Ishikawa (cell line): Measurements from ENCODE around the gene PMEPA1.

ENCODE experiments used
- CEBPB ChIP-seq: IDR thresholded peaks from 2 replicates; pipeline ENCODE4 v1.6.1; 2012
- CREB1 ChIP-seq: IDR thresholded peaks from 2 replicates; pipeline ENCODE4 v1.6.1; 2012; ENCODE audit warnings: low read depth
- EGR1 ChIP-seq: IDR thresholded peaks from 2 replicates; pipeline ENCODE4 v1.6.1; 2012
- EP300 ChIP-seq: IDR thresholded peaks from 2 replicates; pipeline ENCODE4 v1.6.1; 2012; ENCODE audit warnings: borderline replicate concordance
- FOXM1 ChIP-seq: IDR thresholded peaks from 2 replicates; pipeline ENCODE4 v1.6.1; 2012; ENCODE audit warnings: low read depth, borderline replicate concordance
- NFIC ChIP-seq: IDR thresholded peaks from 2 replicates; pipeline ENCODE4 v1.6.1; 2012
- RAD21 ChIP-seq: IDR thresholded peaks from 2 replicates; pipeline ENCODE4 v1.6.1; 2012; ENCODE audit warnings: low read depth
- REST ChIP-seq: IDR thresholded peaks from 2 replicates; pipeline ENCODE4 v1.6.1; 2012; ENCODE audit warnings: low read depth, mild to moderate bottlenecking
- TAF1 ChIP-seq: IDR thresholded peaks from 2 replicates; pipeline ENCODE4 v1.6.1; 2012; ENCODE audit warnings: low read depth, mild to moderate bottlenecking
- TCF12 ChIP-seq: IDR thresholded peaks from 2 replicates; pipeline ENCODE4 v1.6.1; 2012; ENCODE audit warnings: low read depth
- TEAD4 ChIP-seq: IDR thresholded peaks from 2 replicates; pipeline ENCODE4 v1.6.1; 2012
- USF1 ChIP-seq: IDR thresholded peaks from 2 replicates; pipeline ENCODE4 v1.6.1; 2012
- YY1 ChIP-seq: IDR thresholded peaks from 2 replicates; pipeline ENCODE4 v1.6.1; 2012; ENCODE audit warnings: low read depth
- ZBTB7A ChIP-seq: IDR thresholded peaks from 2 replicates; pipeline ENCODE4 v1.6.1; 2012; ENCODE audit warnings: low read depth
- TF ChIP-seq, protein P1 (sequence below): IDR thresholded peaks from 2 replicates; pipeline ENCODE4 v1.6.1; 2012

Gene PMEPA1

GRCh38 chr20:57671072-57671391 is 38.8 kb downstream of the PMEPA1 start:
- TF ChIP-seq EGR1 (no peak), USF1 (no peak), TEAD4 (no peak), YY1 (no peak), EP300 (no peak), TAF1 (no peak), REST (no peak), ZBTB7A (no peak), RAD21 (no peak), FOXM1 (no peak), CEBPB (no peak), CREB1 (no peak), NFIC (no peak), TCF12 (no peak)
- TF ChIP-seq, protein P1, sequence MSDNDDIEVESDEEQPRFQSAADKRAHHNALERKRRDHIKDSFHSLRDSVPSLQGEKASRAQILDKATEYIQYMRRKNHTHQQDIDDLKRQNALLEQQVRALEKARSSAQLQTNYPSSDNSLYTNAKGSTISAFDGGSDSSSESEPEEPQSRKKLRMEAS = no peak

DNA sequence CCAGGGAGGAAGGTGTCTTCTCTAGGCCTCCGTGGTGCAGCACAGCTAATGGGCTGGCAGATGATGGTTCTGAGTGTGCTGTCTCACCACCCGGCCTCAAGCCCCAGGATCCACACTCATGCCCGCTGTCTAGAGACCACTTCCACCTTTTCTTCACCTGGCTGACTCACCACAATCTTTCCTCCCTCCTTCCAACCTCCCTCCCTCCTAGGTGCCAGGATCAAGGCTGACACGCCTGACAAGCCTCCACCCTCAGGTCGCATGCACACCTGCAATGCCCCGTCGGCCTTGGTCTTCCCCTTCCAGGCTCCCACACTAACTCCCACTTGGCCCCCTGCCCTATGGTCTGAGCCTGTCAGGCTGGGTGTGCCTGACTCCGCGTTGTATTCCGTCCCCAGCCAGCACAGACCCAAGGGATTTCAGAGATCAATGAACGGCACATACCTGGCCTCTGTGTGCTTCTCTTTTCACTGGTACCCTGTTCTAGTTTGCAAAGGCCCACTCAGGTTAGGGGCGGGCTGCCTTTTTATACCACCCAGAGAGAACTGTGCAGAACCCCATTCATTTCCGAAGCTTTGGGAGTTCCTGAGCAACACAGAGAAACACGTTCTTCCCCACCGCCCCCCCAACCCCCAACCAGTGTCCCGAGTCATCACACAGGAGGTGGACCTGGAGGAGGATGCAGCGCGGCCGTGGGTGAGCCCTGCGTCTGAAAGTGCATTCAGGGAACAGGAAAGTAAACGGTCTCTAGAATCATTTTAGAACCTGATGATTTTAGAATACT is 39.3 kb downstream of the PMEPA1 start:
- TF ChIP-seq TEAD4 (no peak), EP300 (no peak), CREB1 (no peak)

DNA sequence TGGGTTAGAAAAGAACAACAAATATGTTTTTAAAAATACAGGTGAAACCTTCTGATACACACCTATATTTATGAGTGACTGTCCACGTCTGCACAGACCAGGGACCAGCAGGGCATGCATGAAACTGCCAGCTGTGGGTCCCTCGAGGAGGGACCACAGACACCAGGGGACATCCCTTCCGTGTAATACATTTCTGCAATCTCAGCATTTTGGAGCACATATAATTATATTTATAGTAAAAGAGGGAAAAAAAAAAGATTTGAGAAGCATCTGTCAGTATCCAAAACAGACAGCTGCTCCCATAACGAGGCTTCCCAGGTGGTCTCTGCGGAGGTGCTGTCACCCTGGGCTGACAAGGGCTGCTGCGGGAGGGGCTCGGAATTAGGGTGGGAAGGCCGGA is 40.2 kb downstream of the PMEPA1 start:
- no peak for TF ChIP-seq CREB1
- TF ChIP-seq REST = no peak
- no peak for TF ChIP-seq EGR1
- TF ChIP-seq, protein P1 = no peak
- no peak for TF ChIP-seq TCF12
- no peak for TF ChIP-seq FOXM1
- TF ChIP-seq USF1 = no peak
- no peak for TF ChIP-seq EP300
- no peak for TF ChIP-seq CEBPB
- no peak for TF ChIP-seq NFIC

DNA sequence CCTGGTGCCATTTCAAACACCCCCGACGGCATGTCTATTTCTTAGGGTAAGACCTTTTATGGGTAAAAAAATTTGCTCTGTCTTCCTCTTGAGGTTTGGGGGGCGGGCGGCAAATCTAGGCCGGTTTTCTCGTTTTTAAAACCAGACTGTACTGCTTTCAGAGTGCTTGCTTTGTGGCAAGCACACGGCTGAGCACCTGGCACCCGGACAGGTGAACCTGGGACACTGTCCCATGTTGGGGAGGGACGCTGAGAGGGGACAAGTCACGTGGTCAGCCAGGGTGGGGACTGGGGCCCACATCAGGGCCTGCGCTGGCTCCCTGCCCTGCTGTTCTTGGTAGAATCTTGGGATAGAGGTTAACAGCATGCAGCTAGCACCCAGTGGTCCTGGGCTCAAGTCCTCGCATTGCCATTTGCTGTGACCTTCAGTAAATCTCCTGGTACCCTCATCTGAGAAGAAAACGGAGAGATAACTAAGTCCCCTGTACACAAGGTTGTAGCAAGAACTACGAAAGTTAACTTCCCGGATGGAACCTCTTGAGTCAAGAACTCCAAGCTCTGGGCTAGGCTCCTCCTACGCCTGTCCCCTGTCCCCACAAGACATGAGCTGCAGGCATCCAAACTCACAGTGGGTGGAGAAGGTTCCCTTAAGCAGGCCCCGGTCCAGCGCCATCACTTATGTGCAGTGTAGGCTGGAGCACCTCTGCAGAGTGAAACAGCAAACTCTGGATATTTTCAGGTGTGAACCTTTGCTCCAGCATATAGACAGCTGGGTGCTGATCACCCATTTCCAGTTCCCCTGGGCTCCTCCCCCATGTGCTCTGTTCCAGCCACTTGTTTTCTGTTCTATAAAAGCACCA is 41.7 kb downstream of the PMEPA1 start:
- TF ChIP-seq NFIC = no peak
- no peak for TF ChIP-seq REST
- TF ChIP-seq CREB1 = no peak
- TF ChIP-seq TCF12 = no peak
- TF ChIP-seq EP300 = no peak
- TF ChIP-seq EGR1 = no peak
- no peak for TF ChIP-seq ZBTB7A
- TF ChIP-seq, protein P1 = no peak
- no peak for TF ChIP-seq RAD21
- TF ChIP-seq TAF1 = no peak
- TF ChIP-seq YY1 = no peak
- TF ChIP-seq CEBPB = no peak
- TF ChIP-seq TEAD4 = no peak
- TF ChIP-seq USF1 = no peak
- no peak for TF ChIP-seq FOXM1
